Activated T-helper 1 cell treated with anti-CD3 and anti-CD28 coated beads, Interleukin-12 subunit alpha, Interleukin-12 subunit beta, Interleukin-2, Interleukin-4 antibody, amounts not matched to agents 30 ng/mL and 10 ng/mL and 1 ng/mL, durations not matched to agents 14 hours and 24 hours and 36 hours (primary cell): Measurements from ENCODE around the gene ZNF566. TPM values are rescaled to one million over a fixed set of nuclear protein-coding genes. Genes with fewer than 3 reads are reported as not detected.

ENCODE experiments used
- DNase-seq: peaks from one replicate; pipeline ENCODE4 v3.0.0; 2021; ENCODE audit warnings: low spot score
- H3K27ac Mint-ChIP-seq: one replicate; pipeline ENCODE4 v1.8.0; 2021; ENCODE audit warnings: mild to moderate bottlenecking, mixed read lengths
- H3K27me3 Mint-ChIP-seq: one replicate; pipeline ENCODE4 v1.8.0; 2022; ENCODE audit warnings: mild to moderate bottlenecking, moderate library complexity, mixed read lengths; ENCODE audit not compliant: insufficient read depth
- H3K36me3 Mint-ChIP-seq: one replicate; pipeline ENCODE4 v1.8.0; 2021; ENCODE audit warnings: low read depth, mixed read lengths
- H3K4me1 Mint-ChIP-seq: one replicate; pipeline ENCODE4 v1.8.0; 2021; ENCODE audit warnings: low read depth, mixed read lengths
- H3K4me3 Mint-ChIP-seq: one replicate; pipeline ENCODE4 v1.8.0; 2021; ENCODE audit warnings: mild to moderate bottlenecking, moderate library complexity, mixed read lengths
- H3K9me3 Mint-ChIP-seq: one replicate; pipeline ENCODE4 v1.8.0; 2021; ENCODE audit warnings: mixed read lengths
- intact Hi-C: fragments of 100-400 bp; cut with micrococcal nuclease; formaldehyde crosslinking; loops from one replicate; pipeline ENCODE4 v1.15.1; 2024
- total RNA-seq: library from RNA; stranded (reverse); gene quantifications from 2 replicates; pipeline ENCODE4 v1.2.3, GENCODE V29; 2022

ZNF566 gene
- total RNA-seq, 1 donor from 2014 or later = 8.7 TPM

- Mint-ChIP-seq H3K27me3 (peaks cover 5% of the 10 kb centered on the region), H3K36me3 (peaks cover 13% of the 10 kb centered on the region), H3K9me3 (peaks cover 56% of the 10 kb centered on the region), H3K4me1 (peaks cover 18% of the 10 kb centered on the region), H3K4me3 (peak overlapping the region; percentile 15), H3K27ac (no peak overlapping the region)
- DNase-seq = no peak
- intact Hi-C loops = no loop called here
Observed at GRCh38 chr19:36421749-36422481, 67.4 kb downstream of the ZNF566 start.

GRCh38 chr19:36420961-36421748 is 68.2 kb downstream of the ZNF566 start:
- peaks cover 18% of the 10 kb centered on the region for H3K4me1 Mint-ChIP-seq
- H3K27me3 Mint-ChIP-seq = peaks cover 5% of the 10 kb centered on the region
- peaks cover 56% of the 10 kb centered on the region for H3K9me3 Mint-ChIP-seq
- no peak for DNase-seq
- H3K36me3 Mint-ChIP-seq = peaks cover 13% of the 10 kb centered on the region
- H3K27ac Mint-ChIP-seq = no peak overlapping the region
- intact Hi-C loops = no loop called here
- no peak overlapping the region for H3K4me3 Mint-ChIP-seq

DNA sequence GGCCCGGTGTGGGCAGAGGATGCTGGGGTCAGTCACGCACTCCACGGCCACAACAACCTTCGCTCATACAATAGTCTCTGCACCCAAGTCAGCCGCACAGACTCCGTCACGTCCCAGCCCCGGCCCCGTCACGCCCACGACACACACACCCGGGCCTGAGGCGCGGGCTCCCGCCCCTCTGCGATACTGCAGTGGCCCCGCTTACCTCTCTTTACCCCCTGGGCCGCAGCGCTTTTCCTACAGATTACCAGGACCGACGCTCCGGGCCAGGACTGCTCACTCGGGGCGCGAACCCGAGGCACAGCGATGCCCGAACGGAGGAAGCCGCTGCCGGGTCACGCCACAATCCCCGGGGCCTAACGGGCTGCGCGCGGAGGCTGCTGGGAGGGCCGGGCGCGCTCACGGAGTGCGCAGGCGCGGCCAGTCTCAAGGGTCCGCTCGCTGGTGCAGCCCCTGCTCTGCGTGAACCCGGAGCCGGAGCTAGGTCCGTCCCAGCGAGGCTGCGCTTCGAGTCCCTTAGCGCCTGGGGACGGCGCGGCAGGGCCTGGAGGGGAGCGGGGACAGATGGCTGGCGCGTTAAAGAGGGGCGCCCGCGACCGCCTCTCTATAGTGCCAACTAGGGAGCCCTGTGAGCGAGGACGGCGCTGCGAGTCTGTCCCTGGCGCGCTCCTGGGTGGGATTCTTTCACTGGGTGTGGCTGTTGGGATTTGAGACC is 70.9 kb downstream of the ZNF566 start, which contains the start of gene ZFP82:
Gene ZFP82 (minus strand): TSS at position 358 of the 715 bp plus-strand sequence. CDS start 8,855 bp downstream, outside the sequence.
- H3K36me3 Mint-ChIP-seq = peaks cover 22% of the 10 kb centered on the region
- H3K27me3 Mint-ChIP-seq = peaks cover 5% of the 10 kb centered on the region
- H3K27ac Mint-ChIP-seq = peak within 1 kb of the TSS; percentile 94
- intact Hi-C loops = loop anchor here (1.0 to 5.0 kb wide), 7 partner anchors 39 to 799 kb away; partner anchors contain the start of genes ZFP14, ZNF260, ZNF383 and ZNF565
- peak within 1 kb of the TSS; percentile 93 for H3K4me3 Mint-ChIP-seq
- DNase-seq = peak; percentile 73
- peaks cover 46% of the 10 kb centered on the region for H3K9me3 Mint-ChIP-seq
- peaks cover 18% of the 10 kb centered on the region for H3K4me1 Mint-ChIP-seq

GRCh38 chr19:36417752-36418286 is 71.5 kb downstream of the ZNF566 start:
- intact Hi-C loops = loop anchor here (1.0 to 5.0 kb wide), 7 partner anchors 39 to 799 kb away; partner anchors contain the start of genes ZFP14, ZNF260, ZNF383 and ZNF565
- H3K4me3 Mint-ChIP-seq = peak overlapping the region; percentile 93
- peaks cover 5% of the 10 kb centered on the region for H3K27me3 Mint-ChIP-seq
- peaks cover 48% of the 10 kb centered on the region for H3K9me3 Mint-ChIP-seq
- no peak for DNase-seq
- H3K27ac Mint-ChIP-seq = peak overlapping the region; percentile 94
- peaks cover 18% of the 10 kb centered on the region for H3K4me1 Mint-ChIP-seq
- peaks cover 25% of the 10 kb centered on the region for H3K36me3 Mint-ChIP-seq

DNA sequence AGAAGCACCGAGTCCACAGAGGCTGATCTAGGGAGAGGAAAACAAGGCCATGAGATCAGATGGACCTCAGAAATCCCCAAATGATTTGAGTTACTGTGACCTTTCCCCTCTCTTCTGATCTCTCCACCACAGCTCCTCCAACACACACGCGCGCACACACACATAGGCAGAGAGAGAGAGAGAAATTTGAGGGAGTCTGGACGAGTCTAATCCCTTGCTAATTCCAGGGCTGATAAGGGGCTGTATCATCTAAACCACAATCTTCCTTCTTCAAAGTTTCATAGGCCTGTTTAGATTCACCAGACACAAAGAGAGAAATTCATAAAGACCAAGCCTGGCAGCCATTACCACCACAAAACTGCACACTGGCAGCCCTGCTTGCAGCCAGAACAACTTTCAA is 79.5 kb downstream of the ZNF566 start:
- Mint-ChIP-seq H3K9me3 (peaks cover 53% of the 10 kb centered on the region), H3K4me1 (no peaks in the 10 kb centered on the region), H3K27me3 (no peaks in the 10 kb centered on the region), H3K36me3 (peaks cover 51% of the 10 kb centered on the region), H3K4me3 (no peak overlapping the region), H3K27ac (no peak overlapping the region)
- intact Hi-C loops = no loop called here
- no peak for DNase-seq

DNA sequence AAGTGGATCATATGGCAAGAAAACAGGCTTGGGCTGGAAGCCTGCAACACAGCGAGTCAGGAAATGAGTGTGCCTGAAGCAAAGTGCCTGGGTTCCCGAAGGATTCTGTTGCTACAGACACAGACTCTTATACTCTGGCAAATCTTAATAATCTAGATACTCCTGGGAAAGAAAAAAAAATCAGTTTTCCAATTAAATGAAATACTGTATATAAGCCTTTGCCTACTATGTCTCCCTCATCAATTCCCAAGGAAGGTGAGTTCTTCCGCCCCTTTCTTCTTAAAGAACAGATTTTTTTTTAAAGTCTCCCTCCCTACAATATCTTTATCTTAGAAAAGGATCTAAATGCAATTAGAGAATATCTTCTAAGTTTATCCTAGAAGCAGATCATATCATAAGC is 81.3 kb downstream of the ZNF566 start:
- H3K36me3 Mint-ChIP-seq = peaks cover 58% of the 10 kb centered on the region
- no peaks in the 10 kb centered on the region for H3K27me3 Mint-ChIP-seq
- no peak for DNase-seq
- no peak overlapping the region for H3K4me3 Mint-ChIP-seq
- peaks cover 60% of the 10 kb centered on the region for H3K9me3 Mint-ChIP-seq
- no peaks in the 10 kb centered on the region for H3K4me1 Mint-ChIP-seq
- intact Hi-C loops = no loop called here
- H3K27ac Mint-ChIP-seq = no peak overlapping the region

DNA sequence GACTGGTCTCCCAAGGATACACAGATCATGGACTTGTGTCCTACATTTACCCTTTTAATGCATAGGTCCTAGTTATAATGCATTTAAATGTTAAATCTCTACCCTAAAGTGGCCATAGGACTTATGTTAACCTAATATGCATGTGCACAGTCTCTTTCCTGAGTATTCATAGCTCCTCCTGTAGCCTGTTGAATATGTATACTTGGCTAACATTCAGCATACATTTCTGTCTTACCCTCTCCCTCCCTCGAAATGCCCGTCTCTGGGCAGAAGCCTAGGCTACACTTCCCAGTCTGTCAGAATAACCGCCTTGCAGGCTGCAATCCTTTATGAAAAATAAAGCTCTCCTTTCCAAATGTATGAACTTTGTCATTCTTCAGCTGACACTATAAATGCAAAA is 84.9 kb downstream of the ZNF566 start:
- Mint-ChIP-seq H3K4me1 (no peaks in the 10 kb centered on the region), H3K4me3 (no peak overlapping the region), H3K36me3 (peaks cover 62% of the 10 kb centered on the region), H3K9me3 (peaks cover 55% of the 10 kb centered on the region), H3K27me3 (no peaks in the 10 kb centered on the region), H3K27ac (no peak overlapping the region)
- no peak for DNase-seq
- intact Hi-C loops = no loop called here

- peaks cover 49% of the 10 kb centered on the region for H3K9me3 Mint-ChIP-seq
- no peaks in the 10 kb centered on the region for H3K27me3 Mint-ChIP-seq
- H3K36me3 Mint-ChIP-seq = peaks cover 58% of the 10 kb centered on the region
- H3K4me1 Mint-ChIP-seq = no peaks in the 10 kb centered on the region
- no peak for DNase-seq
- intact Hi-C loops = no loop called here
- H3K4me3 Mint-ChIP-seq = no peak overlapping the region
- H3K27ac Mint-ChIP-seq = no peak overlapping the region
Observed at GRCh38 chr19:36401475-36401874, 87.9 kb downstream of the ZNF566 start.

GRCh38 chr19:36398571-36398970 is 90.8 kb downstream of the ZNF566 start:
- Mint-ChIP-seq H3K27ac (no peak overlapping the region), H3K36me3 (peaks cover 54% of the 10 kb centered on the region), H3K9me3 (peaks cover 49% of the 10 kb centered on the region), H3K27me3 (no peaks in the 10 kb centered on the region), H3K4me3 (no peak overlapping the region), H3K4me1 (no peaks in the 10 kb centered on the region)
- no peak for DNase-seq
- intact Hi-C loops = no loop called here

Other genes starting within 250 kb of the ZNF566 start
- 0.83 and 1.7 TPM in 2 replicates for gene ZFP14, start 110.4 kb downstream of the ZNF566 start, total RNA-seq
- gene ZFP82, start 70.9 kb downstream of the ZNF566 start, total RNA-seq = 5.1 and 5.3 TPM in 2 replicates
- gene ZNF260, start 38.7 kb upstream of the ZNF566 start, total RNA-seq = 7.5 and 8.9 TPM in 2 replicates
- 20.3 and 20.7 TPM in 2 replicates for gene ZNF529, start 83.7 kb upstream of the ZNF566 start, total RNA-seq
- 10.2 and 10.8 TPM in 2 replicates for gene ZNF382, start 115.8 kb upstream of the ZNF566 start, total RNA-seq
- gene ZNF461, start 177.3 kb upstream of the ZNF566 start, total RNA-seq = 5.5 and 6.8 TPM in 2 replicates
- 5.8 and 8.5 TPM in 2 replicates for gene ZNF567, start 198.1 kb upstream of the ZNF566 start, total RNA-seq